ENCODE data around the gene PTPRG. TPM values are rescaled to one million over a fixed set of nuclear protein-coding genes. Genes with fewer than 3 reads are reported as not detected.

Gene PTPRG
- total and polyA plus RNA-seq, 2 donors (not counting 3 experiments of a cell fraction or from before 2014, with no cell fraction given) = 8.9 to 39.1 TPM

GRCh38 chr3:62248734-62249483 is 687.5 kb downstream of the PTPRG start:
- Histone ChIP-seq H3K27me3 (ENCODE audit: control insufficient read depth in 2 of 2, insufficient read depth in 2 of 2, low read length in 2 of 2) (no peaks in the 10 kb centered on the region), H3K4me2 (ENCODE audit: insufficient read depth, low read length) (no peak overlapping the region), H3K9me3 (replicated peaks; ENCODE audit: control insufficient read depth, insufficient read depth, low read length) (no peaks in the 10 kb centered on the region), H3K4me3 (replicated peaks in 1 of 3; ENCODE audit: insufficient read depth in 1 of 3, low read depth in 1 of 3, low read length in 3 of 3) (no peak overlapping the region), H3K9me1 (replicated peaks; ENCODE audit: control insufficient read depth, extremely low read depth, insufficient read depth, low read length) (no peaks in the 10 kb centered on the region), H2AFZ (ENCODE audit: low read depth, low read length) (no peak overlapping the region), H3K27ac (ENCODE audit: insufficient read depth, low read depth, low read length) (no peak overlapping the region), H3K79me2 (ENCODE audit: control insufficient read depth, insufficient read depth, low read length) (no peaks in the 10 kb centered on the region), H3K36me3 (ENCODE audit: control insufficient read depth in 2 of 2, extremely low read depth in 1 of 2, insufficient read depth in 2 of 2, low read length in 2 of 2) (no peaks in the 10 kb centered on the region), H3K4me1 (ENCODE audit: control insufficient read depth, extremely low read depth, insufficient read depth, low read length) (no peaks in the 10 kb centered on the region), H3K9ac (replicated peaks; ENCODE audit: extremely low read depth, insufficient read depth, low read length) (no peak overlapping the region), H4K20me1 (replicated peaks; ENCODE audit: control insufficient read depth, extremely low read depth, insufficient read depth, low read length) (no peaks in the 10 kb centered on the region)
- TF ChIP-seq CTCF (IDR thresholded peaks at IDR 0.05; ENCODE audit: extremely low read depth in 1 of 2, insufficient read depth in 1 of 2, low read depth in 1 of 2, low read length in 2 of 2) (no peak), EZH2 (IDR thresholded peaks at IDR 0.05; ENCODE audit: borderline replicate concordance, low read depth, low read length, severe bottlenecking) (no peak), POLR2A (IDR thresholded peaks at IDR 0.05; ENCODE audit: low read depth, low read length) (no peak), MYC (IDR thresholded peaks at IDR 0.05; ENCODE audit: low read depth, low read length) (no peak), JUN (IDR thresholded peaks at IDR 0.05; ENCODE audit: borderline replicate concordance, insufficient read depth, insufficient read length, low read depth) (no peak), POLR2AphosphoS5 (IDR thresholded peaks at IDR 0.05; ENCODE audit: insufficient read depth, low read depth, low read length) (no peak), GATA2 (IDR thresholded peaks at IDR 0.05; ENCODE audit: insufficient read depth, insufficient read length, low read depth, low read length) (no peak), FOS (IDR thresholded peaks at IDR 0.05; ENCODE audit: borderline replicate concordance, insufficient read depth, low read length) (no peak), MAX (IDR thresholded peaks at IDR 0.05; ENCODE audit: insufficient read depth, insufficient read length) (no peak)
- intact Hi-C loops (cut with micrococcal nuclease) (no loop called here), dilution Hi-C loops (cut with MboI; ENCODE audit: extremely low pct_ligation_motif_present, low sequenced_read_pairs) (no loop called here)
- BruUV-seq (replicated peaks) = no TSS peak
- DNase-seq (ENCODE audit: low read depth, low spot score) = no peak
- CTCF ChIA-PET = interaction anchor here (1.6 kb wide), 1 partner anchor 20 kb away, joined by 3 read pairs; no protein-coding TSS in a partner anchor
- FAIRE-seq = no peak
- POLR2A ChIA-PET = no interaction called here
